Neutrophil (primary cell): Measurements from ENCODE around the gene ERRFI1.

ENCODE experiments used
- H3K27ac ChIP-seq: fragments of 200-600 bp; sonication (generic); 2 replicates; pipeline ENCODE4 v1.5.1; 2016; ENCODE audit warnings: mild to moderate bottlenecking, moderate library complexity
- H3K27me3 ChIP-seq: fragments of 200-600 bp; sonication (generic); 2 replicates; pipeline ENCODE4 v1.6.0; 2016; ENCODE audit warnings: mild to moderate bottlenecking
- H3K36me3 ChIP-seq: fragments of 200-600 bp; sonication (generic); 2 replicates; pipeline ENCODE4 v1.5.1; 2017
- H3K4me1 ChIP-seq, 2 experiments: fragments of 200-600 bp in 1 of 2; sonication (generic) in 1 of 2; 1 replicate in 1 of 2; 2 replicates in 1 of 2; pipeline versions ENCODE4 v1.5.1 to v1.6.1; 2013 to 2016; ENCODE audit warnings: low read depth in 1 of 2, low read length in 1 of 2, mild to moderate bottlenecking in 1 of 2, moderate library complexity in 1 of 2; ENCODE audit not compliant: control insufficient read depth in 1 of 2, insufficient read depth in 1 of 2
- H3K4me3 ChIP-seq, 2 experiments: fragments of 200-600 bp in 1 of 2; sonication (generic) in 1 of 2; 1 replicate in 1 of 2; 2 replicates in 1 of 2; pipeline ENCODE4 v1.5.1; 2013 to 2016; ENCODE audit warnings: low read depth in 1 of 2, low read length in 1 of 2, mild to moderate bottlenecking in 1 of 2, moderate library complexity in 1 of 2
- H3K9me3 ChIP-seq: fragments of 200-600 bp; sonication (generic); 2 replicates; pipeline ENCODE4 v1.5.1; 2016
- TF ChIP-seq, protein P1 (sequence below): fragments of 200-600 bp; sonication (generic); IDR thresholded peaks from 2 replicates; pipeline ENCODE4 v1.5.1; 2016; ENCODE audit warnings: antibody characterized with exemption

Gene ERRFI1

DNA sequence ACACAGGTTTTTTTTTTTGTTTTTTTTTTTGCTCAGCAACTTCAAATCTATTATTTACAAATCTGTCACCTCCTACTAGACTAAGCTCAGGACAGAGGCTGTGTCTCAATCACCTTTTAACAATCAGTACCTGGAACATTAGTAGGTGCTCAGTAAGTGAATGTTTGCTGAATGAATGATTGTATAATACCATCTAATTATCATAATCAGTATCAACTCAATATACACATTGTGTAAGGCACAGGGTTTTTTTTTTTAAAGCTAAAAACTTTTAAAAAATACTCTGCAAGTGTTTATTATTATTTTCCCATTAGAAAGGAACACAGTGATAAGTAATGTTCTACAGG, 9.2 kb downstream of the ERRFI1 start:
- Histone ChIP-seq H3K27ac (no peak overlapping the region), H3K4me1 (peaks cover 4% of the 10 kb centered on the region in 2 experiments)

DNA sequence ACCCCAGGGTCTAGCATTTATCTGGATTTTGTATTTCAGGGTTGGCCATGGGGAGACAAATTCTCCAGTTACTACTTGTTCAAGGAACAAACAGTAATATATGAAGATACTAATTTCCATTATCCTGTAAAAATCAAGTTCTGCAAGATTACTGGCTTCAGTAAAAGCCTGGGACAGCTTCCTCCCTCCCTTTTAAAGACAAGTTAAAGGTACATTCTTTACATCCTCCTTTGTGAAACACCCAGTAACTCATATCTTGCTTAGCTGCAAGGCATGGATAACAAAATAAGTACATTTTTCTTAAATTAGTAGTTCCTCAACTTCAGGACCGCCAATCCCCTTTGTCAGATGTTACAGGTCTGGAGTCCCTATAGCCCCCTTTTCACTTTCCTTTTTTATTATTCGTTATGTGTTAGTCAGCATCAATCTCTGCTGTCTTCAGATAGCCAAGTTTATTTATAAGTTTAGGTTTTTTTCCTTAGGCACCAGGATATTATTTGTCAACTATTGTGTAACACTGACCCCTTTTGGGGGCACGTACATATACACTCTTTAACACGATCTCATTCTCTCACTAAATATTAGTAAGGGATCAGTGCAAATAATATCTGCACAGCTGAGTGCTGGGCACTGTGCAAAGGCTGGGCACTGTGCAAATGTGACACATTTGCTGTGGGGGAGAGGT, 9.8 kb downstream of the ERRFI1 start:
- TF ChIP-seq, protein P1, sequence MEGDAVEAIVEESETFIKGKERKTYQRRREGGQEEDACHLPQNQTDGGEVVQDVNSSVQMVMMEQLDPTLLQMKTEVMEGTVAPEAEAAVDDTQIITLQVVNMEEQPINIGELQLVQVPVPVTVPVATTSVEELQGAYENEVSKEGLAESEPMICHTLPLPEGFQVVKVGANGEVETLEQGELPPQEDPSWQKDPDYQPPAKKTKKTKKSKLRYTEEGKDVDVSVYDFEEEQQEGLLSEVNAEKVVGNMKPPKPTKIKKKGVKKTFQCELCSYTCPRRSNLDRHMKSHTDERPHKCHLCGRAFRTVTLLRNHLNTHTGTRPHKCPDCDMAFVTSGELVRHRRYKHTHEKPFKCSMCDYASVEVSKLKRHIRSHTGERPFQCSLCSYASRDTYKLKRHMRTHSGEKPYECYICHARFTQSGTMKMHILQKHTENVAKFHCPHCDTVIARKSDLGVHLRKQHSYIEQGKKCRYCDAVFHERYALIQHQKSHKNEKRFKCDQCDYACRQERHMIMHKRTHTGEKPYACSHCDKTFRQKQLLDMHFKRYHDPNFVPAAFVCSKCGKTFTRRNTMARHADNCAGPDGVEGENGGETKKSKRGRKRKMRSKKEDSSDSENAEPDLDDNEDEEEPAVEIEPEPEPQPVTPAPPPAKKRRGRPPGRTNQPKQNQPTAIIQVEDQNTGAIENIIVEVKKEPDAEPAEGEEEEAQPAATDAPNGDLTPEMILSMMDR, result no peak
- H3K27ac ChIP-seq, result no peak overlapping the region
- no peak overlapping the region for H3K4me3 ChIP-seq
- no peaks in the 10 kb centered on the region for H3K9me3 ChIP-seq
- no peaks in the 10 kb centered on the region for H3K36me3 ChIP-seq
- peaks cover 4% of the 10 kb centered on the region in 2 experiments for H3K4me1 ChIP-seq
- peaks cover 65% of the 10 kb centered on the region for H3K27me3 ChIP-seq

More for the DNA sequence above, 9.2 kb downstream of the ERRFI1 start:
- Histone ChIP-seq H3K9me3 (no peaks in the 10 kb centered on the region), H3K27me3 (peaks cover 70% of the 10 kb centered on the region), H3K36me3 (no peaks in the 10 kb centered on the region), H3K4me3 (no peak overlapping the region)
- TF ChIP-seq, protein P1, result no peak

DNA sequence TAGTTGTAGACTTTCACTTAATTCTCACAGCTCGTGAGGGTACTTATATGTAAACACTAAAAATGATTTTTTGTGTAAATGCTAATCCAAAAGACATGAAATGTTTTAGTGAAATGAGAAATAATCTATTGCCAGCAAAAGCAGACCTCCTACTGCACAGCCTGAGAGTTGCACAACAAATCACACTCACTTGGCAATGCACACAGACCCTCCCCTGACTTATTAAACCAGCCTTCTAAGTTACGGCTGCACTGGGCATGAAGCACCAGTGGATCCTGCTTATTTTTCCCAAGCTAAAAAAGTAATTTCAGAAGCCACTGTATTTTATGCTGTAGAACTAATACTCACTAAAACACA, 10.3 kb downstream of the ERRFI1 start:
- Histone ChIP-seq H3K4me3 (no peak overlapping the region), H3K36me3 (no peaks in the 10 kb centered on the region), H3K9me3 (no peaks in the 10 kb centered on the region), H3K27me3 (peaks cover 59% of the 10 kb centered on the region), H3K4me1 (peaks cover 4% of the 10 kb centered on the region in 2 experiments), H3K27ac (no peak overlapping the region)
- TF ChIP-seq, protein P1, result no peak

DNA sequence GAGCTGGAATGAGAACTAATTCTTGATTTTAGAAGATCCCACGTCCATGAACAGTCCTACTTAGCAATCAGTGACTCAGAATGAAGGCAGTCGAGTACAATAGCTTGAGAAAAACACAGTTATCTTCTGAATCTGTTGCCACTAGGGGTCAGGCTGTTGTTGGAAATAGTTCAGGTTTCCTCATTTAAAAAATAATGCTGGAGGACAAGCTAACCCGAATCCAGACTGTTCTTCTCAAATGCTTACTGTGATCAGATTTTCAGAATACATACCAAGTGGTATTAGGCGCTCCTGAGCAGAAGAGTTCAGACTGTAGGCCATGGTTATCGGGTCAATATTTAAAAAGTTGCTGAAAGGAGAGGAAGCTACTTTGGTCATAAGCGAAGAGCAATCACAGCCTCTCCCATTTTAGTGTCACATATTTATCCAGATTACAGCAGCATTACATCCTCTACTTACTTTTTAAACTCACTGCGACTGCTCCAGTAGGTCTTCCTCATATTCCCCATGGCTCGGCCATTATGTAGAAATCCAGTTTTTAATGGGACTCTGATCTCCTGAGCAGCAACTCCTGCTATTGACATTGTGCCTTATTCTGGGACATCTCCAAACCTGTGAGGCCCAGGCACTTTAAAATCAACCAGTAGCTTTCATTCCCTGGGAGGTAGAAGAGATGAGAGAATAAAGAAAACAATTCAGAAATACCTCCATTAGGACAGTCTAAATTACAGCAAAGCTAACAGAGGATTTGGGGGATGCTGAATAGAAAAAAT, 10.9 kb downstream of the ERRFI1 start:
- Histone ChIP-seq H3K27me3 (peaks cover 55% of the 10 kb centered on the region), H3K4me3 (no peak overlapping the region), H3K9me3 (no peaks in the 10 kb centered on the region), H3K4me1 (peaks cover 4% of the 10 kb centered on the region in 2 experiments), H3K27ac (no peak overlapping the region), H3K36me3 (no peaks in the 10 kb centered on the region)
- TF ChIP-seq, protein P1, result no peak

DNA sequence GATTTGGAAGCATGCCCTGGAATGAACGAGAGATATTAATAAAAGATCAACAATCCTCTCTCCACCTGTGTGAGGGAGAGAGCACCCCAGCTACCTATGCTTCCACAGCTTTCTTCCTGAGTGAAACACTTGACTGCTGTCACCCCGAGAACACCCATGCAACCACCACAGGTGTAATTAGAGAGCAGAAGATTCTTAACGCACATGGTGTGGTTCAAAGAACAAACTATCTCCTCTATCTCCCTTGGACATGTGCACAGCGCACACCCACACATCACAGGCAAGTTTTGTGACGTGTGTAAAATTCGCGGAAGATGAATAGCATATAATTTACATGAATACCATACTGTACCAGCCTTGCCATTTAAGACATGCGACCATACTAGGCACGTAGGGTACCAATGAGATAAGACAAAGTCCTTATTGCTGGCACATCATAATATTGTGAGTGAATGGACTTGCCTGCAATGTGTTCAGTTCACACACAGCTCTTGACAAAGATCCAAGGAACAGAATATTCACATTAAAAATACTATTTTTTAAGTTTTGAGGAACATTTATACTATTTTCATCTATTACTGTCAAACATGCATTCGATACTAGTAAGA, 11.6 kb downstream of the ERRFI1 start:
- no peak overlapping the region for H3K27ac ChIP-seq
- no peaks in the 10 kb centered on the region for H3K9me3 ChIP-seq
- H3K27me3 ChIP-seq, result peaks cover 54% of the 10 kb centered on the region
- H3K36me3 ChIP-seq, result no peaks in the 10 kb centered on the region
- H3K4me3 ChIP-seq, result no peak overlapping the region
- no peaks in the 10 kb centered on the region for H3K4me1 ChIP-seq
- TF ChIP-seq, protein P1, result no peak
